Spleen (tissue), 7 donors: Measurements from ENCODE around the gene COL16A1.

ENCODE experiments used
- CTCF ChIP-seq, 11 experiments: fragments of 200-600 bp in 7 of 11; fragments of 450-650 bp in 4 of 11; sonication (generic) in 4 of 11; IDR thresholded peaks in 8 of 11; conservative IDR thresholded peaks in 3 of 11; 1 replicate in 7 of 11; 2 replicates in 4 of 11; pipeline versions ENCODE4 v1.4.0 to v1.8.0; 2016 to 2021; ENCODE audit warnings: antibody characterized with exemption in 11 of 11, inconsistent platforms in 4 of 11, mild to moderate bottlenecking in 1 of 11
- POLR2A ChIP-seq, 3 donors: fragments of 450-650 bp; IDR thresholded peaks; one replicate each; pipeline ENCODE4 v1.5.1; 2017; ENCODE audit warnings: antibody characterized with exemption in 3 of 3, mild to moderate bottlenecking in 1 of 3
- POLR2AphosphoS5 ChIP-seq, 3 donors: sonication (generic); formaldehyde crosslinking; IDR thresholded peaks; one replicate each; pipeline ENCODE4 v1.5.1; 2017; ENCODE audit warnings: antibody characterized with exemption in 3 of 3
- donor health status: DM: no; HTN: no; CAD: no; lungs with moderate emphysema.
- donor health status: DM: no; HTN: no; CAD: no.
- donor health status: DM: no; HTN: no; CAD: no.

GRCh38 chr1:31696242-31696641, 7.6 kb downstream of the COL16A1 start:
- TF ChIP-seq CTCF (IDR thresholded peaks at IDR 0.05 in 8 of 11, conservative IDR thresholded peaks at IDR 0.05 in 3 of 11) (no peak), POLR2AphosphoS5 (IDR thresholded peaks at IDR 0.05) (no peak), POLR2A (IDR thresholded peaks at IDR 0.05) (no peak)
